HG03066 (cell line): Measurements from ENCODE around the gene MRPS33.
"Not testable (repeated sequence)": the region's sequence is repeated elsewhere in the genome, so short reads cannot be mapped to it uniquely, and the experiment has no call there.

Experiments used
- ATAC-seq: cut with Tn5 transposase; IDR thresholded peaks from one replicate; pipeline ENCODE4 v1.9.1; 2021; ENCODE audit warnings: low read depth; ENCODE audit not compliant: unreplicated experiment

Gene MRPS33

GRCh38 chr7:140956997-140957396 lies 57.8 kb downstream of the MRPS33 start:
- not testable (repeated sequence) for ATAC-seq
